ENCODE measurements around the gene SETX. TPM values are rescaled to one million over a fixed set of nuclear protein-coding genes. Genes with fewer than 3 reads are reported as not detected.

The SETX gene
- total RNA-seq, 2 donors from 2014 or later = 26.7 to 30.4 TPM

- DNase-seq (no peak), ATAC-seq (no peak)
- Histone ChIP-seq H3K36me3 (replicated peaks in 1 of 2; ENCODE audit: insufficient read depth in 1 of 2, low read depth in 2 of 2) (peaks cover 5 to 22% of the 10 kb centered on the region in 2 donors), H3K4me3 (no peak overlapping the region), H3K27me3 (no peaks in the 10 kb centered on the region), H3K27ac (peak overlapping the region in 1 of 4 donors; percentile 8), H3K9me3 (no peaks in the 10 kb centered on the region), H3K4me1 (peaks cover 24% of the 10 kb centered on the region)
- intact Hi-C loops (cut with DNase I) = no loop called here
- WGBS, 2 donors = 61 to 69% methylated on average over 3 of the region's 3 CpGs
- TF ChIP-seq, protein P1, sequence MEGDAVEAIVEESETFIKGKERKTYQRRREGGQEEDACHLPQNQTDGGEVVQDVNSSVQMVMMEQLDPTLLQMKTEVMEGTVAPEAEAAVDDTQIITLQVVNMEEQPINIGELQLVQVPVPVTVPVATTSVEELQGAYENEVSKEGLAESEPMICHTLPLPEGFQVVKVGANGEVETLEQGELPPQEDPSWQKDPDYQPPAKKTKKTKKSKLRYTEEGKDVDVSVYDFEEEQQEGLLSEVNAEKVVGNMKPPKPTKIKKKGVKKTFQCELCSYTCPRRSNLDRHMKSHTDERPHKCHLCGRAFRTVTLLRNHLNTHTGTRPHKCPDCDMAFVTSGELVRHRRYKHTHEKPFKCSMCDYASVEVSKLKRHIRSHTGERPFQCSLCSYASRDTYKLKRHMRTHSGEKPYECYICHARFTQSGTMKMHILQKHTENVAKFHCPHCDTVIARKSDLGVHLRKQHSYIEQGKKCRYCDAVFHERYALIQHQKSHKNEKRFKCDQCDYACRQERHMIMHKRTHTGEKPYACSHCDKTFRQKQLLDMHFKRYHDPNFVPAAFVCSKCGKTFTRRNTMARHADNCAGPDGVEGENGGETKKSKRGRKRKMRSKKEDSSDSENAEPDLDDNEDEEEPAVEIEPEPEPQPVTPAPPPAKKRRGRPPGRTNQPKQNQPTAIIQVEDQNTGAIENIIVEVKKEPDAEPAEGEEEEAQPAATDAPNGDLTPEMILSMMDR (IDR thresholded peaks at IDR 0.05) = no peak
- TF ChIP-seq POLR2A (IDR thresholded peaks at IDR 0.05) = no peak
These were observed 3.3 kb downstream of the SETX start for GRCh38 chr9:132351404-132352045.

DNA sequence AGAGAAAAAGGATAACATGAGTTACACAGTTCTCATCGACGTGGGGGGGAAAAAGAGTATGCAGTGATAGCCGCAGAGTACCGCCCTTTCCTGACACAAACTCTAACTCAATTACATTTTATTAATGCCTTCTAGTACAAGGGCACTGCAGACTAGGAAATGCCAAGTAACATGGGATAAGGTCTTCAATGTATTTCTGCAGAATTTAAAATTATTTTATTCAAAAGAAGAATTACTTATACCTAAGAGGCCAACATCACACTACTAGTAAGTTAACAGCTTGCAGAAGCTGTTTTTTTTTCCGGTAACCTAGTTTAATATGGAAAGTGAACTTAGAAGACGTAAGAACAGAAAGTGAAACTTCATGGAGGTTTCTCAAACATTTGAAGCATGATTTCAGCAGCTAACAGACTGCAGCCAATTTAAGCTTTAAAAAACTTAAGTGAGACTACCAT is 3.9 kb downstream of the SETX start:
- peaks cover 6 to 23% of the 10 kb centered on the region in 2 donors for H3K36me3 ChIP-seq (replicated peaks in 1 of 2; ENCODE audit: insufficient read depth in 1 of 2, low read depth in 2 of 2)
- DNase-seq (no peak), ATAC-seq (no peak)
- no peaks in the 10 kb centered on the region for H3K27me3 ChIP-seq
- peaks cover 24% of the 10 kb centered on the region for H3K4me1 ChIP-seq
- H3K27ac ChIP-seq = peak overlapping the region in 1 of 4 donors; percentile 8
- TF ChIP-seq, protein P1 (IDR thresholded peaks at IDR 0.05) = no peak
- no peak for TF ChIP-seq POLR2A (IDR thresholded peaks at IDR 0.05)
- WGBS, 2 donors = 59 to 80% methylated on average over 6 of the region's 6 CpGs
- intact Hi-C loops (cut with DNase I) = no loop called here
- no peak overlapping the region for H3K4me3 ChIP-seq
- no peaks in the 10 kb centered on the region for H3K9me3 ChIP-seq

DNA sequence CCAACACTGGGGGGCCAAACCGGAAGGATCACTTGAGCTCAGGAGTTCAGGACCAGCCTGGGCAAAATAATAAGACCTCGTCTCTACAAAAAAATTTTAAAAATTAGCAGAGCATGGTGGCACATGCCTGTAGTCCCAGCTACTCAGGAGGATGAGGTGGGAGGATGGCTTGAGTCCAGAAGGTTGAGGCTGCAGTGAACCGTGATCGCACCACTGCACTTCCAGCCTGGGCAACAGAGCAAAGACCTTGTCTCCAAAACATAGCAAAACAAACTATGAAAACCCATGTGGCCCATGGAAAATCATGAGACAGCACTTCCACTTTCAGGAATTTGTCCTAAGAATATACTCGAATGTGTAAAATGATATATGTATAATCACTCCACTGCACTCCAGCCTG is 6.1 kb downstream of the SETX start:
- peaks cover 6 to 38% of the 10 kb centered on the region in 2 donors for H3K36me3 ChIP-seq (replicated peaks in 1 of 2; ENCODE audit: insufficient read depth in 1 of 2, low read depth in 2 of 2)
- H3K27ac ChIP-seq = no peak overlapping the region
- H3K9me3 ChIP-seq = no peaks in the 10 kb centered on the region
- TF ChIP-seq, protein P1 (IDR thresholded peaks at IDR 0.05) = no peak
- TF ChIP-seq POLR2A (IDR thresholded peaks at IDR 0.05) = no peak
- 65 to 69% methylated on average over 5 of the region's 5 CpGs for WGBS, 2 donors
- H3K27me3 ChIP-seq = no peaks in the 10 kb centered on the region
- no peak for DNase-seq
- no peak overlapping the region for H3K4me3 ChIP-seq
- intact Hi-C loops (cut with DNase I) = no loop called here
- H3K4me1 ChIP-seq = peaks cover 20% of the 10 kb centered on the region
- ATAC-seq = no peak

- Histone ChIP-seq H3K4me1 (no peaks in the 10 kb centered on the region), H3K4me3 (no peak overlapping the region), H3K9me3 (no peaks in the 10 kb centered on the region), H3K27me3 (no peaks in the 10 kb centered on the region), H3K27ac (no peak overlapping the region), H3K36me3 (replicated peaks in 1 of 2; ENCODE audit: insufficient read depth in 1 of 2, low read depth in 2 of 2) (peaks cover 6 to 50% of the 10 kb centered on the region in 2 donors)
- WGBS, 2 donors = 85 to 89% methylated on average over 5 of the region's 5 CpGs
- DNase-seq (no peak), ATAC-seq (no peak)
- intact Hi-C loops (cut with DNase I) = no loop called here
- TF ChIP-seq POLR2A (IDR thresholded peaks at IDR 0.05) = no peak
- TF ChIP-seq, protein P1 (IDR thresholded peaks at IDR 0.05) = no peak
These were observed 8.6 kb downstream of the SETX start for GRCh38 chr9:132346177-132346576.
